HepG2 (cell line): ENCODE measurements around the gene PLK5. TPM values are rescaled to one million over a fixed set of nuclear protein-coding genes. Genes with fewer than 3 reads are reported as not detected.

Experiments used
- ATAC-seq: fragments of 200-7000 bp; cut with Tn5 transposase; 3 replicates; pipeline ENCODE4 v1.9.1; 2020; ENCODE audit warnings: mild to moderate bottlenecking, moderate library complexity
- BruUV-seq: library from RNA; stranded (reverse); fragments of 400-500 nt; replicated peaks from 2 replicates; lab custom pipeline; 2021; lab: Mats Ljungman, UMichigan
- CTCF ChIA-PET: fragments of 300-600 bp; formaldehyde crosslinking; extraction: SDS; loops from one replicate; lab custom pipeline; 2021; ENCODE audit warnings: low total read pairs, inconsistent platforms, low intra/inter-chr PET ratio; lab: Yijun Ruan, JAX
- POLR2A ChIA-PET: fragments of 350-600 bp; sonication (Branson Sonifier 250); formaldehyde crosslinking; loops from one replicate; lab custom pipeline; 2020; ENCODE audit warnings: antibody characterized with exemption, inconsistent platforms; lab: Yijun Ruan, JAX
- DNase-seq: peaks from one replicate; pipeline ENCODE4 v3.0.0-alpha.2; 2015; ENCODE audit warnings: low spot score
- FAIRE-seq: peaks from 3 replicates; lab custom pipeline; 2011; peaks lifted over from hg19 to GRCh38; lab: Jason Lieb, UNC
- H2AFZ ChIP-seq: one replicate; pipeline ENCODE4 v1.6.1; 2011; ENCODE audit warnings: low read length, inconsistent platforms
- H3K27ac ChIP-seq: fragments of 300-600 bp; 3 replicates; pipeline ENCODE4 v1.8.0; 2011; ENCODE audit warnings: mixed run types, mild to moderate bottlenecking, mixed read lengths, low read length, inconsistent platforms; ENCODE audit not compliant: insufficient read depth; ENCODE audit errors: extremely low read length
- H3K27me3 ChIP-seq, 2 experiments: fragments of 200-600 bp in 1 of 2; 2 replicates in 1 of 2; 3 replicates in 1 of 2; pipeline versions ENCODE4 v1.6.0 to v1.8.0; 2011; ENCODE audit warnings: low read length in 2 of 2, mild to moderate bottlenecking in 2 of 2, moderate library complexity in 2 of 2, inconsistent platforms in 1 of 2; ENCODE audit not compliant: insufficient read depth in 2 of 2, control insufficient read depth in 1 of 2
- H3K36me3 ChIP-seq, 2 experiments: fragments of 200-600 bp in 1 of 2; replicated peaks in 1 of 2; 2 replicates in 1 of 2; 3 replicates in 1 of 2; pipeline versions ENCODE4 v1.5.1 to v1.8.0; 2011; ENCODE audit warnings: low read length in 2 of 2, inconsistent platforms in 1 of 2; ENCODE audit not compliant: insufficient read depth in 2 of 2, control insufficient read depth in 1 of 2
- H3K4me1 ChIP-seq: 2 replicates; pipeline ENCODE4 v1.5.1; 2012; ENCODE audit warnings: low read length, inconsistent platforms; ENCODE audit not compliant: insufficient read depth
- H3K4me2 ChIP-seq: 2 replicates; pipeline ENCODE4 v1.6.0; 2011; ENCODE audit warnings: low read depth, low read length, inconsistent platforms
- H3K4me3 ChIP-seq, 3 experiments: fragments of 200-600 bp in 1 of 3; sonication (generic), shearing (Covaris generic) in 1 of 3; replicated peaks in 1 of 3; 2 replicates each; pipeline ENCODE4 v1.5.1; 2011 to 2016; ENCODE audit warnings: low read length in 3 of 3, inconsistent platforms in 2 of 3, low read depth in 2 of 3, mild to moderate bottlenecking in 2 of 3, control low read depth in 1 of 3, mixed read lengths in 1 of 3; ENCODE audit not compliant: insufficient read depth in 1 of 3
- H3K79me2 ChIP-seq: one replicate; pipeline ENCODE4 v1.6.1; 2011; ENCODE audit warnings: low read length, inconsistent platforms; ENCODE audit not compliant: insufficient read depth
- H3K9ac ChIP-seq: 2 replicates; pipeline ENCODE4 v1.6.0; 2011; ENCODE audit warnings: mild to moderate bottlenecking, low read depth, low read length, inconsistent platforms; ENCODE audit not compliant: insufficient read depth
- H3K9me3 ChIP-seq: 2 replicates; pipeline ENCODE4 v1.5.1; 2012; ENCODE audit warnings: mild to moderate bottlenecking, low read length
- H4K20me1 ChIP-seq: 2 replicates; pipeline ENCODE4 v1.6.0; 2011; ENCODE audit warnings: inconsistent platforms, mild to moderate bottlenecking, low read length, moderate library complexity; ENCODE audit not compliant: insufficient read depth
- ADNP ChIP-seq: sonication (generic); formaldehyde crosslinking; IDR thresholded peaks from 2 replicates; pipeline ENCODE4 v1.4.0; 2020; ENCODE audit warnings: missing genetic modification reagents
- NFE2L2 ChIP-seq: fragments of 150-350 bp; IDR thresholded peaks from 2 replicates; pipeline ENCODE4 v1.6.1; 2014; ENCODE audit warnings: low read length
- ZMYM2 ChIP-seq: sonication (generic); formaldehyde crosslinking; IDR thresholded peaks from 2 replicates; pipeline ENCODE4 v1.8.0; 2022; ENCODE audit warnings: mild to moderate bottlenecking, missing genetic modification reagents
- ZNF430 ChIP-seq: sonication (generic); formaldehyde crosslinking; IDR thresholded peaks from 2 replicates; pipeline ENCODE4 v1.9.0; 2021; ENCODE audit warnings: mild to moderate bottlenecking, missing genetic modification reagents
- ZNF446 ChIP-seq: sonication (generic); formaldehyde crosslinking; IDR thresholded peaks from 2 replicates; pipeline ENCODE4 v1.5.0; 2020; ENCODE audit warnings: mild to moderate bottlenecking, missing genetic modification reagents
- ZNF7 ChIP-seq: IDR thresholded peaks from 2 replicates; pipeline ENCODE4 v1.6.1; 2016; ENCODE audit warnings: missing biosample characterization, missing genetic modification reagents
- WGBS: methylation state at CpG from one replicate; pipeline ENCODE4 v1.1.6; 2017; ENCODE audit warnings: low lambda C conversion rate; 5-methylcytosine and 5-hydroxymethylcytosine counted together
- in situ Hi-C: cut with HindIII; loops from 2 replicates; pipeline ENCODE4 v1.10.0; 2017; ENCODE audit warnings: low pct_unique_long_range_greater_than_20kb; ENCODE audit not compliant: extremely low pct_ligation_motif_present
- intact Hi-C: fragments of 100-400 bp; cut with micrococcal nuclease; formaldehyde crosslinking; loops from one replicate; pipeline ENCODE4 v1.10.0; 2022; ENCODE audit not compliant: unreplicated experiment
- polyA plus RNA-seq, 8 experiments: library from polyadenylated mRNA; depleted of rRNA in 3 of 8; stranded (reverse) in 7 of 8; unstranded in 1 of 8; fragments of >200 nt; fragmentation: Illumina TruSeq in 4 of 8; extraction: Trizol in 4 of 8; gene quantifications; 2 replicates each; pipeline versions ENCODE4 v1.2.1 to v1.2.3, GENCODE V29; 2011 to 2016; ENCODE audit warnings: low read depth in 4 of 8, missing spikeins in 1 of 8, mixed read lengths in 1 of 8; ENCODE audit not compliant: insufficient read depth in 1 of 8
- total RNA-seq, 5 experiments: library from RNA; depleted of rRNA; stranded (reverse); fragments of >200 nt; fragmentation: Illumina TruSeq; extraction: Trizol; gene quantifications; 2 replicates each; pipeline ENCODE4 v1.2.3, GENCODE V29; 2016; ENCODE audit warnings: low read depth in 1 of 5
- TF ChIP-seq, protein P1 (sequence below): sonication (generic); formaldehyde crosslinking; IDR thresholded peaks from 2 replicates; pipeline ENCODE4 v1.4.0; 2020; ENCODE audit warnings: missing genetic modification reagents
- TF ChIP-seq, protein P2 (sequence below): IDR thresholded peaks from 2 replicates; pipeline ENCODE4 v1.6.1; 2016; ENCODE audit warnings: missing compliant biosample characterization, missing genetic modification reagents, borderline replicate concordance
- TF ChIP-seq, protein P3 (sequence below): IDR thresholded peaks from 2 replicates; pipeline ENCODE4 v1.6.1; 2012; ENCODE audit warnings: low read depth, low read length, improper control_type of control experiment
- TF ChIP-seq, protein P4 (sequence below): sonication (generic); formaldehyde crosslinking; IDR thresholded peaks from 2 replicates; pipeline ENCODE4 v1.8.0; 2022; ENCODE audit warnings: mild to moderate bottlenecking, missing genetic modification reagents, moderate library complexity
- TF ChIP-seq, protein P5 (sequence below): sonication (generic); formaldehyde crosslinking; conservative IDR thresholded peaks from 2 replicates; pipeline ENCODE4 v1.4.0; 2020; ENCODE audit warnings: missing genetic modification reagents
- TF ChIP-seq, protein P6 (sequence below): sonication (generic); formaldehyde crosslinking; IDR thresholded peaks from 2 replicates; pipeline ENCODE4 v1.4.0; 2020; ENCODE audit warnings: mild to moderate bottlenecking, missing genetic modification reagents
- TF ChIP-seq, protein P7 (sequence below): sonication (generic); formaldehyde crosslinking; IDR thresholded peaks from 2 replicates; pipeline ENCODE4 v1.8.0; 2022; ENCODE audit warnings: mild to moderate bottlenecking, missing genetic modification reagents

The PLK5 gene
- total and polyA plus RNA-seq, 2 of the 13 experiments (the other 11 are each of a cell fraction or from before 2014, with no cell fraction given), result not detected

DNA sequence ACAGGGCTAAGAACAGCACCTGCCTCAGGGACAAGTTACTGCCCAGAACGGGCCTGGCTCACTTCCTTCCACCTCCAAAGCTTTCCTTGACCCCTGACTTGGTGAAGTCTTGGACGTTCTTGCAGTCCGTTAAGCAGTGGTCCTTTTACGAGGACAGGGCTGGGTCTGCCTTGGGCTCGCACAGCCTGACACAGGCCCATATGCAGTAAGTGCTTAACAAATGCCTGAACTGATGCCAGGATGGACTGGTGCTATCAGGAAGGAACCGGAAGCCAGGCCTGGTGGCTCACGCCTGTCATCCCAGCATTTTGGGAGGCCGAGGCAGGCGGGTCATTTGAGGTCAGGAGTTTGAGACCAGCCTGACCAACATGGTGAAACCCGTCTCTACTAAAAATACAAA lies 1.8 kb upstream of the PLK5 start:
- CTCF ChIA-PET, result no interaction called here
- in situ Hi-C loops, result no loop called here
- TF ChIP-seq ZNF7 (CRISPR knock-in tag) (no peak), ZNF430 (no peak), ZNF446 (CRISPR knock-in tag) (no peak), ADNP (CRISPR knock-in tag) (no peak), ZMYM2 (no peak), NFE2L2 (no peak)
- TF ChIP-seq, protein P1, sequence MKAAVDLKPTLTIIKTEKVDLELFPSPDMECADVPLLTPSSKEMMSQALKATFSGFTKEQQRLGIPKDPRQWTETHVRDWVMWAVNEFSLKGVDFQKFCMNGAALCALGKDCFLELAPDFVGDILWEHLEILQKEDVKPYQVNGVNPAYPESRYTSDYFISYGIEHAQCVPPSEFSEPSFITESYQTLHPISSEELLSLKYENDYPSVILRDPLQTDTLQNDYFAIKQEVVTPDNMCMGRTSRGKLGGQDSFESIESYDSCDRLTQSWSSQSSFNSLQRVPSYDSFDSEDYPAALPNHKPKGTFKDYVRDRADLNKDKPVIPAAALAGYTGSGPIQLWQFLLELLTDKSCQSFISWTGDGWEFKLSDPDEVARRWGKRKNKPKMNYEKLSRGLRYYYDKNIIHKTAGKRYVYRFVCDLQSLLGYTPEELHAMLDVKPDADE (CRISPR knock-in tag), result no peak
- TF ChIP-seq, protein P2, sequence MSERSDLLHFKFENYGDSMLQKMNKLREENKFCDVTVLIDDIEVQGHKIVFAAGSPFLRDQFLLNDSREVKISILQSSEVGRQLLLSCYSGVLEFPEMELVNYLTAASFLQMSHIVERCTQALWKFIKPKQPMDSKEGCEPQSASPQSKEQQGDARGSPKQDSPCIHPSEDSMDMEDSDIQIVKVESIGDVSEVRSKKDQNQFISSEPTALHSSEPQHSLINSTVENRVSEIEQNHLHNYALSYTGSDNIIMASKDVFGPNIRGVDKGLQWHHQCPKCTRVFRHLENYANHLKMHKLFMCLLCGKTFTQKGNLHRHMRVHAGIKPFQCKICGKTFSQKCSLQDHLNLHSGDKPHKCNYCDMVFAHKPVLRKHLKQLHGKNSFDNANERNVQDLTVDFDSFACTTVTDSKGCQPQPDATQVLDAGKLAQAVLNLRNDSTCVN (CRISPR knock-in tag), result no peak
- TF ChIP-seq, protein P3, sequence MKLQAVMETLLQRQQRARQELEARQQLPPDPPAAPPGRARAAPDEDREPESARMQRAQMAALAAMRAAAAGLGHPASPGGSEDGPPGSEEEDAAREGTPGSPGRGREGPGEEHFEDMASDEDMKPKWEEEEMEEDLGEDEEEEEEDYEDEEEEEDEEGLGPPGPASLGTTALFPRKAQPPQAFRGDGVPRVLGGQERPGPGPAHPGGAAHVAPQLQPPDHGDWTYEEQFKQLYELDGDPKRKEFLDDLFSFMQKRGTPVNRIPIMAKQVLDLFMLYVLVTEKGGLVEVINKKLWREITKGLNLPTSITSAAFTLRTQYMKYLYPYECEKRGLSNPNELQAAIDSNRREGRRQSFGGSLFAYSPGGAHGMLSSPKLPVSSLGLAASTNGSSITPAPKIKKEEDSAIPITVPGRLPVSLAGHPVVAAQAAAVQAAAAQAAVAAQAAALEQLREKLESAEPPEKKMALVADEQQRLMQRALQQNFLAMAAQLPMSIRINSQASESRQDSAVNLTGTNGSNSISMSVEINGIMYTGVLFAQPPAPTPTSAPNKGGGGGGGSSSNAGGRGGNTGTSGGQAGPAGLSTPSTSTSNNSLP, result no peak
- TF ChIP-seq, protein P4, sequence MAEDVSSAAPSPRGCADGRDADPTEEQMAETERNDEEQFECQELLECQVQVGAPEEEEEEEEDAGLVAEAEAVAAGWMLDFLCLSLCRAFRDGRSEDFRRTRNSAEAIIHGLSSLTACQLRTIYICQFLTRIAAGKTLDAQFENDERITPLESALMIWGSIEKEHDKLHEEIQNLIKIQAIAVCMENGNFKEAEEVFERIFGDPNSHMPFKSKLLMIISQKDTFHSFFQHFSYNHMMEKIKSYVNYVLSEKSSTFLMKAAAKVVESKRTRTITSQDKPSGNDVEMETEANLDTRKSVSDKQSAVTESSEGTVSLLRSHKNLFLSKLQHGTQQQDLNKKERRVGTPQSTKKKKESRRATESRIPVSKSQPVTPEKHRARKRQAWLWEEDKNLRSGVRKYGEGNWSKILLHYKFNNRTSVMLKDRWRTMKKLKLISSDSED (CRISPR knock-in tag), result no peak
- TF ChIP-seq, protein P5, sequence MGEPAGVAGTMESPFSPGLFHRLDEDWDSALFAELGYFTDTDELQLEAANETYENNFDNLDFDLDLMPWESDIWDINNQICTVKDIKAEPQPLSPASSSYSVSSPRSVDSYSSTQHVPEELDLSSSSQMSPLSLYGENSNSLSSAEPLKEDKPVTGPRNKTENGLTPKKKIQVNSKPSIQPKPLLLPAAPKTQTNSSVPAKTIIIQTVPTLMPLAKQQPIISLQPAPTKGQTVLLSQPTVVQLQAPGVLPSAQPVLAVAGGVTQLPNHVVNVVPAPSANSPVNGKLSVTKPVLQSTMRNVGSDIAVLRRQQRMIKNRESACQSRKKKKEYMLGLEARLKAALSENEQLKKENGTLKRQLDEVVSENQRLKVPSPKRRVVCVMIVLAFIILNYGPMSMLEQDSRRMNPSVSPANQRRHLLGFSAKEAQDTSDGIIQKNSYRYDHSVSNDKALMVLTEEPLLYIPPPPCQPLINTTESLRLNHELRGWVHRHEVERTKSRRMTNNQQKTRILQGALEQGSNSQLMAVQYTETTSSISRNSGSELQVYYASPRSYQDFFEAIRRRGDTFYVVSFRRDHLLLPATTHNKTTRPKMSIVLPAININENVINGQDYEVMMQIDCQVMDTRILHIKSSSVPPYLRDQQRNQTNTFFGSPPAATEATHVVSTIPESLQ, result no peak
- TF ChIP-seq, protein P6, sequence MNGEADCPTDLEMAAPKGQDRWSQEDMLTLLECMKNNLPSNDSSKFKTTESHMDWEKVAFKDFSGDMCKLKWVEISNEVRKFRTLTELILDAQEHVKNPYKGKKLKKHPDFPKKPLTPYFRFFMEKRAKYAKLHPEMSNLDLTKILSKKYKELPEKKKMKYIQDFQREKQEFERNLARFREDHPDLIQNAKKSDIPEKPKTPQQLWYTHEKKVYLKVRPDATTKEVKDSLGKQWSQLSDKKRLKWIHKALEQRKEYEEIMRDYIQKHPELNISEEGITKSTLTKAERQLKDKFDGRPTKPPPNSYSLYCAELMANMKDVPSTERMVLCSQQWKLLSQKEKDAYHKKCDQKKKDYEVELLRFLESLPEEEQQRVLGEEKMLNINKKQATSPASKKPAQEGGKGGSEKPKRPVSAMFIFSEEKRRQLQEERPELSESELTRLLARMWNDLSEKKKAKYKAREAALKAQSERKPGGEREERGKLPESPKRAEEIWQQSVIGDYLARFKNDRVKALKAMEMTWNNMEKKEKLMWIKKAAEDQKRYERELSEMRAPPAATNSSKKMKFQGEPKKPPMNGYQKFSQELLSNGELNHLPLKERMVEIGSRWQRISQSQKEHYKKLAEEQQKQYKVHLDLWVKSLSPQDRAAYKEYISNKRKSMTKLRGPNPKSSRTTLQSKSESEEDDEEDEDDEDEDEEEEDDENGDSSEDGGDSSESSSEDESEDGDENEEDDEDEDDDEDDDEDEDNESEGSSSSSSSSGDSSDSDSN (CRISPR knock-in tag), result no peak
- TF ChIP-seq, protein P7, sequence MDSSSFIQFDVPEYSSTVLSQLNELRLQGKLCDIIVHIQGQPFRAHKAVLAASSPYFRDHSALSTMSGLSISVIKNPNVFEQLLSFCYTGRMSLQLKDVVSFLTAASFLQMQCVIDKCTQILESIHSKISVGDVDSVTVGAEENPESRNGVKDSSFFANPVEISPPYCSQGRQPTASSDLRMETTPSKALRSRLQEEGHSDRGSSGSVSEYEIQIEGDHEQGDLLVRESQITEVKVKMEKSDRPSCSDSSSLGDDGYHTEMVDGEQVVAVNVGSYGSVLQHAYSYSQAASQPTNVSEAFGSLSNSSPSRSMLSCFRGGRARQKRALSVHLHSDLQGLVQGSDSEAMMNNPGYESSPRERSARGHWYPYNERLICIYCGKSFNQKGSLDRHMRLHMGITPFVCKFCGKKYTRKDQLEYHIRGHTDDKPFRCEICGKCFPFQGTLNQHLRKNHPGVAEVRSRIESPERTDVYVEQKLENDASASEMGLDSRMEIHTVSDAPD, result no peak

More for the DNA sequence above, 1.8 kb upstream of the PLK5 start:
- FAIRE-seq (no peak), DNase-seq (no peak), ATAC-seq (peak; percentile 16; the same call in 2 of the 3 replicates)
- POLR2A ChIA-PET, result interaction anchor here (0.7 kb wide), 1 partner anchor 29 kb away, joined by 3 read pairs; no protein-coding TSS in a partner anchor
- Histone ChIP-seq H2AFZ (no peak overlapping the region), H4K20me1 (no peaks in the 10 kb centered on the region), H3K36me3 (no peaks in the 10 kb centered on the region), H3K27me3 (peaks cover 26 to 62% of the 10 kb centered on the region in 2 experiments), H3K9ac (no peak overlapping the region), H3K27ac (no peak overlapping the region), H3K4me2 (no peak overlapping the region), H3K4me3 (no peak overlapping the region), H3K79me2 (no peaks in the 10 kb centered on the region), H3K9me3 (no peaks in the 10 kb centered on the region), H3K4me1 (peaks cover 20% of the 10 kb centered on the region)
- WGBS, result 18% methylated on average over 9 of the region's 10 CpGs
- intact Hi-C loops, result no loop called here
- BruUV-seq, result no TSS peak
